Activated effector memory CD4-positive, alpha-beta T cell treated with anti-CD3 and anti-CD28 coated beads, Interleukin-2, amount 50 U/mL, for 16 hours (primary cell): ENCODE data around the gene FBXL7.

Experiments used
- DNase-seq: peaks from one replicate; pipeline ENCODE4 v3.0.0-alpha.2; 2020

FBXL7 gene

GRCh38 chr5:15547261-15547839, 47.4 kb downstream of the FBXL7 start:
- DNase-seq, result no peak

- DNase-seq, result no peak
These were observed 50.0 kb downstream of the FBXL7 start for GRCh38 chr5:15549961-15550360.

GRCh38 chr5:15550502-15551112, 50.6 kb downstream of the FBXL7 start:
- DNase-seq, result no peak

GRCh38 chr5:15551113-15551504, 51.1 kb downstream of the FBXL7 start:
- DNase-seq, result no peak

- no peak for DNase-seq
These were observed 54.6 kb downstream of the FBXL7 start for GRCh38 chr5:15554542-15554941.

GRCh38 chr5:15555176-15555575, 55.2 kb downstream of the FBXL7 start:
- DNase-seq, result no peak

GRCh38 chr5:15558240-15558639, 58.3 kb downstream of the FBXL7 start:
- DNase-seq, result no peak

- DNase-seq, result no peak
These were observed 58.7 kb downstream of the FBXL7 start for GRCh38 chr5:15558681-15559080.

GRCh38 chr5:15560421-15560820, 60.4 kb downstream of the FBXL7 start:
- DNase-seq, result no peak

- no peak for DNase-seq
These were observed 64.5 kb downstream of the FBXL7 start for GRCh38 chr5:15564523-15564922.

GRCh38 chr5:15564957-15565356, 65.0 kb downstream of the FBXL7 start:
- DNase-seq, result no peak

- no peak for DNase-seq
These were observed 66.3 kb downstream of the FBXL7 start for GRCh38 chr5:15566306-15566705.

GRCh38 chr5:15566789-15567188, 66.8 kb downstream of the FBXL7 start:
- DNase-seq, result no peak

GRCh38 chr5:15570491-15570890, 70.5 kb downstream of the FBXL7 start:
- no peak for DNase-seq

GRCh38 chr5:15571081-15571480, 71.1 kb downstream of the FBXL7 start:
- DNase-seq, result no peak

GRCh38 chr5:15571618-15572017, 71.6 kb downstream of the FBXL7 start:
- DNase-seq, result no peak

- no peak for DNase-seq
These were observed 73.6 kb downstream of the FBXL7 start for GRCh38 chr5:15573590-15573989.

- no peak for DNase-seq
These were observed 74.1 kb downstream of the FBXL7 start for GRCh38 chr5:15574128-15574527.

GRCh38 chr5:15574806-15575325, 74.9 kb downstream of the FBXL7 start:
- no peak for DNase-seq

- DNase-seq, result no peak
These were observed 75.7 kb downstream of the FBXL7 start for GRCh38 chr5:15575666-15576065.

GRCh38 chr5:15577132-15577531, 77.2 kb downstream of the FBXL7 start:
- DNase-seq, result no peak

GRCh38 chr5:15577831-15578230, 77.9 kb downstream of the FBXL7 start:
- DNase-seq, result no peak

- DNase-seq, result no peak
These were observed 79.4 kb downstream of the FBXL7 start for GRCh38 chr5:15579193-15579990.

- no peak for DNase-seq
These were observed 84.5 kb downstream of the FBXL7 start for GRCh38 chr5:15584528-15584927.
